PC-9 (cell line): ENCODE data around the gene NRDC. TPM values are rescaled to one million over a fixed set of nuclear protein-coding genes. Genes with fewer than 3 reads are reported as not detected.

Experiments used
- BruUV-seq: library from RNA; stranded (reverse); fragments of 400-500 nt; replicated peaks from 2 replicates; lab custom pipeline; 2021; lab: Mats Ljungman, UMichigan
- CTCF ChIA-PET: fragments of 300-600 bp; sonication (Branson Sonifier 250); formaldehyde crosslinking; loops from one replicate; lab custom pipeline; 2022; ENCODE audit warnings: antibody characterized with exemption; lab: Charles Lee
- POLR2A ChIA-PET: fragments of 300-600 bp; sonication (Branson Sonifier 250); formaldehyde crosslinking; loops from one replicate; lab custom pipeline; 2022; ENCODE audit warnings: antibody characterized with exemption; ENCODE audit not compliant: unreplicated experiment; lab: Charles Lee
- DNase-seq, 2 experiments: peaks; one replicate each; pipeline versions ENCODE4 v3.0.0 to v3.0.0-alpha.2; 2015 to 2022; ENCODE audit warnings: mixed read lengths in 1 of 2
- H2AFZ ChIP-seq: fragments of 200-600 bp; sonication (generic); 2 replicates; pipeline ENCODE4 v1.8.1; 2017; ENCODE audit warnings: antibody characterized with exemption
- H3F3A ChIP-seq: fragments of 200-600 bp; sonication (generic); 2 replicates; pipeline ENCODE4 v1.8.1; 2017; ENCODE audit warnings: antibody characterized with exemption, mild to moderate bottlenecking, low read depth; ENCODE audit not compliant: insufficient read depth
- H3K27ac ChIP-seq: fragments of 200-600 bp; sonication (generic); 2 replicates; pipeline ENCODE4 v1.6.1; 2016; ENCODE audit warnings: mixed run types
- H3K27me3 ChIP-seq: fragments of 200-600 bp; sonication (generic); 2 replicates; pipeline ENCODE4 v1.6.1; 2016; ENCODE audit warnings: low read depth, mixed run types; ENCODE audit not compliant: insufficient read depth
- H3K36me3 ChIP-seq: fragments of 200-600 bp; sonication (generic); 2 replicates; pipeline ENCODE4 v1.6.1; 2016; ENCODE audit warnings: low read depth, mixed run types
- H3K4me1 ChIP-seq: fragments of 200-600 bp; sonication (generic); replicated peaks from 2 replicates; pipeline ENCODE4 v1.6.1; 2016; ENCODE audit warnings: mixed run types; ENCODE audit not compliant: insufficient read depth
- H3K4me2 ChIP-seq: fragments of 200-600 bp; sonication (generic); 2 replicates; pipeline ENCODE4 v1.6.1; 2017; ENCODE audit warnings: mixed run types
- H3K4me3 ChIP-seq: fragments of 200-600 bp; sonication (generic); 2 replicates; pipeline ENCODE4 v1.6.1; 2016; ENCODE audit warnings: mixed run types
- H3K79me2 ChIP-seq: fragments of 200-600 bp; sonication (generic); 2 replicates; pipeline ENCODE4 v1.6.1; 2017; ENCODE audit warnings: low read depth, mixed run types
- H3K9me2 ChIP-seq: fragments of 200-600 bp; sonication (generic); 2 replicates; pipeline ENCODE4 v1.8.1; 2017; ENCODE audit warnings: mild to moderate bottlenecking; ENCODE audit not compliant: insufficient read depth
- H3K9me3 ChIP-seq: fragments of 200-600 bp; sonication (generic); 2 replicates; pipeline ENCODE4 v1.8.1; 2016; ENCODE audit warnings: low read depth; ENCODE audit not compliant: insufficient read depth
- H4K20me1 ChIP-seq: fragments of 200-600 bp; sonication (generic); 2 replicates; pipeline ENCODE4 v1.8.1; 2017; ENCODE audit not compliant: insufficient read depth
- EZH2 ChIP-seq: fragments of 200-600 bp; sonication (generic); IDR thresholded peaks from 2 replicates; pipeline ENCODE4 v1.8.0; 2017; ENCODE audit warnings: antibody characterized with exemption, low read depth
- intact Hi-C: fragments of 100-400 bp; cut with micrococcal nuclease; formaldehyde crosslinking; loops from one replicate; pipeline ENCODE4 v1.10.0; 2022; ENCODE audit not compliant: unreplicated experiment
- total RNA-seq: library from RNA; stranded (reverse); gene quantifications from 2 replicates; pipeline ENCODE4 v1.2.3, GENCODE V29; 2021
- TF ChIP-seq, protein P1 (sequence below): fragments of 200-600 bp; sonication (generic); conservative IDR thresholded peaks from 2 replicates; pipeline ENCODE4 v1.6.1; 2017; ENCODE audit warnings: mixed run types, antibody characterized with exemption, mild to moderate bottlenecking, moderate library complexity

NRDC gene
- total RNA-seq, 1 experiment from 2014 or later = 219 TPM

DNA sequence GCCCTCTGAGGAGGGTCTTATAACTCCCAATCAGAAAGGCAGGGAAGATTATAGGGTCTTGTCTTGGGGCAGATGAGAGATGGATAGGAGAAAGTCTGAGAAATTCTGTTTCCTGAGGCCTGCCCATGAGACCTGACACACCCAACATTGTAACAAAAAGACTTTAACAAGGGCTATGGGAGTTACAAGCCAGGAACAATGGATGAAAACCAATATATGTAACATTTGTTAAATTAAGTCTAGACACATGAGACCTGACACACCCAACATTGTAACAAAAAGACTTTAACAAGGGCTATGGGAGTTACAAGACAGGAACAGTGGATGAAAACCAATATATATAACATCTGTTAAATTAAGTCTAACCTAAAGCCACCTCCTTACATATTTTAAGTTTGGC, 21.8 kb downstream of the NRDC start:
- ChIA-PET CTCF (no interaction called here), POLR2A (no interaction called here)
- Histone ChIP-seq H3K4me2 (no peak overlapping the region), H4K20me1 (peaks cover 12% of the 10 kb centered on the region), H3K4me3 (no peak overlapping the region), H3K4me1 (no peaks in the 10 kb centered on the region), H3F3A (no peaks in the 10 kb centered on the region; the same call in 1 of the 2 replicates), H3K27ac (no peak overlapping the region), H3K36me3 (peaks cover 8% of the 10 kb centered on the region; the same call in 1 of the 2 replicates), H3K9me3 (no peaks in the 10 kb centered on the region), H3K9me2 (no peaks in the 10 kb centered on the region), H3K27me3 (no peaks in the 10 kb centered on the region), H3K79me2 (peaks cover 68% of the 10 kb centered on the region), H2AFZ (no peak overlapping the region)
- TF ChIP-seq, protein P1, sequence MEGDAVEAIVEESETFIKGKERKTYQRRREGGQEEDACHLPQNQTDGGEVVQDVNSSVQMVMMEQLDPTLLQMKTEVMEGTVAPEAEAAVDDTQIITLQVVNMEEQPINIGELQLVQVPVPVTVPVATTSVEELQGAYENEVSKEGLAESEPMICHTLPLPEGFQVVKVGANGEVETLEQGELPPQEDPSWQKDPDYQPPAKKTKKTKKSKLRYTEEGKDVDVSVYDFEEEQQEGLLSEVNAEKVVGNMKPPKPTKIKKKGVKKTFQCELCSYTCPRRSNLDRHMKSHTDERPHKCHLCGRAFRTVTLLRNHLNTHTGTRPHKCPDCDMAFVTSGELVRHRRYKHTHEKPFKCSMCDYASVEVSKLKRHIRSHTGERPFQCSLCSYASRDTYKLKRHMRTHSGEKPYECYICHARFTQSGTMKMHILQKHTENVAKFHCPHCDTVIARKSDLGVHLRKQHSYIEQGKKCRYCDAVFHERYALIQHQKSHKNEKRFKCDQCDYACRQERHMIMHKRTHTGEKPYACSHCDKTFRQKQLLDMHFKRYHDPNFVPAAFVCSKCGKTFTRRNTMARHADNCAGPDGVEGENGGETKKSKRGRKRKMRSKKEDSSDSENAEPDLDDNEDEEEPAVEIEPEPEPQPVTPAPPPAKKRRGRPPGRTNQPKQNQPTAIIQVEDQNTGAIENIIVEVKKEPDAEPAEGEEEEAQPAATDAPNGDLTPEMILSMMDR = no peak
- no peak for TF ChIP-seq EZH2
- DNase-seq = no peak
- BruUV-seq = no TSS peak
- intact Hi-C loops = no loop called here

DNA sequence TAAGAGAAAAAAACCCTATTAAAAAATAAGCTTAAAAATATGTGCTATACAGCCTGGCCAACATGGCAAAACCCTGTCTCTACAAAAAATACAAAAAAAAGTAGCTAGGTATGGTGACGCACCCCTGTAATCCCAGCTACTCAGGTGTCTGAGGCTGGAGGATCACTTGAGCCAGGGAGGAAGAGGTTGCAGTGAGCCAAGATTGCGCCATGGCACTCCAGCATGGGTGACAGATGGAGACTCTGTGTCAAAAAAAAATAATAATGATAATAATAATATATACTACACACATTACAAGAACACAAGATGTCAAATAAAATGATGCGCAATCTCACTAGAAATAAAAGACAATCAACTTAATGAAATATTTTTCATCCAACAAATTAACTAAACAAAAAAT, 22.9 kb downstream of the NRDC start:
- no peak for DNase-seq
- Histone ChIP-seq H3K79me2 (peaks cover 64% of the 10 kb centered on the region), H2AFZ (no peak overlapping the region), H4K20me1 (peaks cover 12% of the 10 kb centered on the region), H3K27me3 (no peaks in the 10 kb centered on the region), H3K4me1 (no peaks in the 10 kb centered on the region), H3K36me3 (peaks cover 8% of the 10 kb centered on the region; the same call in 1 of the 2 replicates), H3K9me2 (no peaks in the 10 kb centered on the region), H3K27ac (no peak overlapping the region), H3K4me2 (no peak overlapping the region), H3F3A (no peaks in the 10 kb centered on the region; the same call in 1 of the 2 replicates), H3K9me3 (no peaks in the 10 kb centered on the region), H3K4me3 (no peak overlapping the region)
- TF ChIP-seq EZH2 = no peak
- TF ChIP-seq, protein P1 = no peak
- CTCF ChIA-PET = no interaction called here
- intact Hi-C loops = no loop called here
- BruUV-seq = no TSS peak
- POLR2A ChIA-PET = interaction anchor here (0.6 kb wide), 1 partner anchor 29 kb away, joined by 5 read pairs; no protein-coding TSS in a partner anchor

DNA sequence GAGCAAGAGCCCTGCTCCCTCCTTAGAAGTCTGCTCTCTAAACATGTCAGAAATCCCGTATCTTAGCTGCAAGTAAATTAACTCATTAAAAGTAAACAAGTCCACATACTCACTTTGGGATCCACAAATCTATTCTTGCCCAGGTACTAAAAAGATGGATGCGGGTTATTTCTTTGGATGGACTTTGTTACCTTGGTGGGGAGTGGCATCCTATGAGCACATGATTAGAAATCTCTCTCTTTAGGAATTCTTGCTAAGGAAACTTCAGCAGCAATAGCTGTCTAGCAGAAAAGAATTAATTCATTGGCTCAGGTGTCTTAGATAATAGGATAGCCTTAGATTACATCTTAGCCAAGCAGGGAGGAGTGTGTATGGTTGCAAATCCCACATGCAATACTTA, 25.2 kb downstream of the NRDC start:
- TF ChIP-seq EZH2 = no peak
- TF ChIP-seq, protein P1 = no peak
- H3K9me3 ChIP-seq = no peaks in the 10 kb centered on the region
- no peaks in the 10 kb centered on the region for H3K27me3 ChIP-seq
- no peak overlapping the region for H3K4me3 ChIP-seq
- 0 out of 2 replicates have a peak, but pooled peaks cover 3% of the 10 kb centered on the region for H3F3A ChIP-seq
- H3K36me3 ChIP-seq = peaks cover 8% of the 10 kb centered on the region; the same call in 1 of the 2 replicates
- ChIA-PET POLR2A (no interaction called here), CTCF (no interaction called here)
- H3K79me2 ChIP-seq = peaks cover 57% of the 10 kb centered on the region
- no TSS peak for BruUV-seq
- H3K4me1 ChIP-seq = no peaks in the 10 kb centered on the region
- no peak overlapping the region for H3K27ac ChIP-seq
- no peaks in the 10 kb centered on the region for H3K9me2 ChIP-seq
- no peak for DNase-seq
- intact Hi-C loops = no loop called here
- no peak overlapping the region for H2AFZ ChIP-seq
- no peak overlapping the region for H3K4me2 ChIP-seq
- H4K20me1 ChIP-seq = peaks cover 5% of the 10 kb centered on the region; the same call in 1 of the 2 replicates
